Measurements from ENCODE around the gene PROC.

GRCh38 chr2:127370010-127370409 is 48.2 kb upstream of the PROC start:
- TF ChIP-seq POLR2A (IDR thresholded peaks at IDR 0.05; ENCODE audit: low read length) (no peak), GATA1 (IDR thresholded peaks at IDR 0.05; ENCODE audit: low read depth, low read length) (no peak)

Data from erythroblast (primary cell).